HepG2 (cell line): ENCODE measurements around the gene UQCRHL.

Experiments used
- ARHGAP35 ChIP-seq: sonication (generic); formaldehyde crosslinking; IDR thresholded peaks from 2 replicates; pipeline ENCODE4 v1.9.0; 2022; ENCODE audit warnings: mild to moderate bottlenecking, inconsistent platforms, moderate library complexity, missing genetic modification reagents, borderline replicate concordance
- CCDC6 ChIP-seq: sonication (generic); formaldehyde crosslinking; IDR thresholded peaks from 2 replicates; pipeline ENCODE4 v1.8.1; 2022; ENCODE audit warnings: mild to moderate bottlenecking, missing genetic modification reagents, moderate library complexity
- FIP1L1 ChIP-seq: fragments of 200-400 bp; formaldehyde crosslinking; IDR thresholded peaks from 2 replicates; pipeline ENCODE4 v1.6.1; 2018; ENCODE audit warnings: low read depth, mild to moderate bottlenecking, low read length, moderate library complexity, borderline replicate concordance; ENCODE audit not compliant: insufficient read depth
- SAFB2 ChIP-seq: sonication (generic); formaldehyde crosslinking; IDR thresholded peaks from 2 replicates; pipeline ENCODE4 v1.5.1; 2020; ENCODE audit warnings: missing genetic modification reagents, low read depth, mild to moderate bottlenecking, borderline replicate concordance
- SIN3A ChIP-seq: IDR thresholded peaks from 2 replicates; pipeline ENCODE4 v1.6.1; 2011; ENCODE audit warnings: low read depth, mild to moderate bottlenecking, control low read depth, low read length, borderline replicate concordance

DNA sequence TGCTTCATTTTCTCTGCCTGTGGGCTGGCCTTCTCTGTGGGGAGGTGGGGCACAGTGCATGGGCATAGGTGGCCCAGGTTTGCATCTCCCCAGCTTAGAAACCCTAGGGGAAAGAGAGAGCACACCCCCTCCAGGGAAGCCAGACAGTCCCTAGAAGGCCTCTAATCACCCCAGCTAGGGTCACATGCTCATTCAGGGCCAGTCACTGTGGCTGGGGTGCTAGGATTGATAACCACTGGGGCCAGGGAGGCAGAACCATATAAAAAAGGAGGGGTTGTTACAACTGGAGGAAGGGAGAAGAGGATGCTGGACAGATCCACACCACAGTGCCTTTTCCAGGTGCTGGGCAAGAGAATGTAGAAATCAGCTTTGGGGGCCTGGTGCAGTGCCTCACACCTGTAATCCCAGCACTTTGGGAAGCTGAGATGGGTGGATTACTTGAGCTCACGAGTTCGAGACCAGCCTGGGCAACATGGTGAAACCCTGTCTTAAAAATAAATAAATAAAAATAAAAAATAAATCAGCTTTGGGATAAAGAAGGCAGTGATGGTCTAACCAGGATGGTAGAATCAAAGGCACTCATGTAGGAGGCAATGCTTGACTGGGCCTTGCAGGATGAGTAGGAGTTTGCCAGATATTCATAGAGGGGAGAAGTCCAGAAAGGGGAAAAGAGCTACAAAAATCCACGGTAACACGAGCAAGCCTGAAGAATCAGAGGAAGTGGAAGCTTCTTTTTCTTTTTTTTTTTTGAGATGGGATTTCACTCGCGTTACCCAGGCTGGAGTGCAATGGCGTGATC, 29.3 kb downstream of the UQCRHL start:
- no peak for TF ChIP-seq SAFB2
- no peak for TF ChIP-seq SIN3A
- no peak for TF ChIP-seq CCDC6 (CRISPR knock-in tag)
- no peak for TF ChIP-seq ARHGAP35 (CRISPR knock-in tag)
- TF ChIP-seq FIP1L1, result no peak
